ENCODE results near the gene PSME1.

PSME1 gene

GRCh38 chr14:24130717-24131548 is 5.1 kb upstream of the PSME1 start:
- no peak overlapping the region for H3K4me2 ChIP-seq (ENCODE audit: low read depth, low read length, poor library complexity, severe bottlenecking)
- H3K79me2 ChIP-seq (ENCODE audit: insufficient read depth, low read length): no peaks in the 10 kb centered on the region
- H3K36me3 ChIP-seq (ENCODE audit: low read length): no peaks in the 10 kb centered on the region
- H3K27ac ChIP-seq (ENCODE audit: low read depth, low read length): no peak overlapping the region
- no peak overlapping the region for H2AFZ ChIP-seq (ENCODE audit: low read depth, low read length, severe bottlenecking)
- H3K9me3 ChIP-seq (ENCODE audit: insufficient read depth, low read length): no peaks in the 10 kb centered on the region
- no peaks in the 10 kb centered on the region for H4K20me1 ChIP-seq (ENCODE audit: low read depth, low read length)
- no peak overlapping the region for H3K9ac ChIP-seq (ENCODE audit: low read length)
- no peaks in the 10 kb centered on the region for H3K27me3 ChIP-seq (ENCODE audit: low read length)
- TF ChIP-seq EZH2phosphoT487 (conservative IDR thresholded peaks at IDR 0.05; ENCODE audit: low read length) (no peak), CTCF (IDR thresholded peaks at IDR 0.05; ENCODE audit: insufficient read depth, low read length, poor library complexity, severe bottlenecking) (no peak)
- no peaks in the 10 kb centered on the region for H3K9me2 ChIP-seq (replicated peaks; ENCODE audit: insufficient read depth, low read length)
- H3F3A ChIP-seq (ENCODE audit: insufficient read depth): peaks cover 5% of the 10 kb centered on the region
- H3K4me3 ChIP-seq (ENCODE audit: insufficient read depth, low read length, poor library complexity, severe bottlenecking): no peak overlapping the region

GRCh38 chr14:24131549-24131966 is 4.4 kb upstream of the PSME1 start:
- Histone ChIP-seq H4K20me1 (ENCODE audit: low read depth, low read length) (no peaks in the 10 kb centered on the region), H3K27ac (ENCODE audit: low read depth, low read length) (no peak overlapping the region), H3K27me3 (ENCODE audit: low read length) (no peaks in the 10 kb centered on the region), H3K9me2 (replicated peaks; ENCODE audit: insufficient read depth, low read length) (no peaks in the 10 kb centered on the region), H3K4me3 (ENCODE audit: insufficient read depth, low read length, poor library complexity, severe bottlenecking) (no peak overlapping the region), H3F3A (ENCODE audit: insufficient read depth) (peaks cover 6% of the 10 kb centered on the region), H3K4me2 (ENCODE audit: low read depth, low read length, poor library complexity, severe bottlenecking) (no peak overlapping the region), H3K9ac (ENCODE audit: low read length) (no peak overlapping the region), H3K79me2 (ENCODE audit: insufficient read depth, low read length) (no peaks in the 10 kb centered on the region), H3K36me3 (ENCODE audit: low read length) (no peaks in the 10 kb centered on the region), H2AFZ (ENCODE audit: low read depth, low read length, severe bottlenecking) (no peak overlapping the region), H3K9me3 (ENCODE audit: insufficient read depth, low read length) (no peaks in the 10 kb centered on the region)
- TF ChIP-seq EZH2phosphoT487 (conservative IDR thresholded peaks at IDR 0.05; ENCODE audit: low read length): no peak
- no peak for TF ChIP-seq CTCF (IDR thresholded peaks at IDR 0.05; ENCODE audit: insufficient read depth, low read length, poor library complexity, severe bottlenecking)

GRCh38 chr14:24132061-24132685 is 3.8 kb upstream of the PSME1 start:
- TF ChIP-seq CTCF (IDR thresholded peaks at IDR 0.05; ENCODE audit: insufficient read depth, low read length, poor library complexity, severe bottlenecking): no peak
- H3K4me2 ChIP-seq (ENCODE audit: low read depth, low read length, poor library complexity, severe bottlenecking): no peak overlapping the region
- no peaks in the 10 kb centered on the region for H3K9me3 ChIP-seq (ENCODE audit: insufficient read depth, low read length)
- no peaks in the 10 kb centered on the region for H4K20me1 ChIP-seq (ENCODE audit: low read depth, low read length)
- H3F3A ChIP-seq (ENCODE audit: insufficient read depth): peaks cover 12% of the 10 kb centered on the region
- no peak overlapping the region for H3K27ac ChIP-seq (ENCODE audit: low read depth, low read length)
- H3K4me3 ChIP-seq (ENCODE audit: insufficient read depth, low read length, poor library complexity, severe bottlenecking): no peak overlapping the region
- H3K36me3 ChIP-seq (ENCODE audit: low read length): no peaks in the 10 kb centered on the region
- H3K79me2 ChIP-seq (ENCODE audit: insufficient read depth, low read length): no peaks in the 10 kb centered on the region
- no peaks in the 10 kb centered on the region for H3K9me2 ChIP-seq (replicated peaks; ENCODE audit: insufficient read depth, low read length)
- H2AFZ ChIP-seq (ENCODE audit: low read depth, low read length, severe bottlenecking): no peak overlapping the region
- H3K27me3 ChIP-seq (ENCODE audit: low read length): no peaks in the 10 kb centered on the region
- H3K9ac ChIP-seq (ENCODE audit: low read length): no peak overlapping the region

All from SU-DHL-6 (cell line).